ENCODE data around the gene CD302. TPM values are rescaled to one million over a fixed set of nuclear protein-coding genes. Genes with fewer than 3 reads are reported as not detected.

The CD302 gene
- total RNA-seq, 2 donors from 2014 or later: 27.3 to 28.7 TPM

GRCh38 chr2:159799833-159800232 is 1.8 kb upstream of the CD302 start:
- Histone ChIP-seq H3K36me3 (no peaks in the 10 kb centered on the region), H3K4me1 (peaks cover 0 to 22% of the 10 kb centered on the region in 2 donors), H3K4me3 (no peak overlapping the region), H3K9me3 (no peaks in the 10 kb centered on the region), H3K27me3 (no peaks in the 10 kb centered on the region), H3K27ac (no peak overlapping the region)
- DNase-seq (ENCODE audit: low spot score): no peak
- TF ChIP-seq CTCF (IDR thresholded peaks at IDR 0.05): no peak

DNA sequence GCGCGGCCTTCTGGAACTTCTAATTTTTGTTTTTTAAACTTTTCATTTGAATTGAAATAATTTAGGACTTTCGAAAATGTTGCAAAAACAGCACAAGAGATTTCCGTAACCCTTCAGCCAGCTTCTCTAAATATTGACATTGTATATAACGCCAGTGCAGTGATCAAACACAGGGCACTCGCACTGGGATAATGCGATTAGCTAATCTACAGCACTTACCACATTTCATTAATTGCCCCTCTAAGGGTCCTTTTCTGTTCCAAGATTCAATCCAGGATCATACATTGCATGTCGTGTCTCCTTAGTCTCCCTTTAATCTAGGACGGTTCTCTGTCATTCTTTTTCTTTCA is 343 bp upstream of the CD302 start:
- Histone ChIP-seq H3K4me3 (peak overlapping the region; percentile 63 to 74), H3K27me3 (no peaks in the 10 kb centered on the region), H3K4me1 (peaks cover 0 to 27% of the 10 kb centered on the region in 2 donors), H3K9me3 (no peaks in the 10 kb centered on the region), H3K27ac (peak overlapping the region; percentile 60 to 75), H3K36me3 (no peaks in the 10 kb centered on the region)
- no peak for TF ChIP-seq CTCF (IDR thresholded peaks at IDR 0.05)
- no peak for DNase-seq (ENCODE audit: low spot score)

DNA sequence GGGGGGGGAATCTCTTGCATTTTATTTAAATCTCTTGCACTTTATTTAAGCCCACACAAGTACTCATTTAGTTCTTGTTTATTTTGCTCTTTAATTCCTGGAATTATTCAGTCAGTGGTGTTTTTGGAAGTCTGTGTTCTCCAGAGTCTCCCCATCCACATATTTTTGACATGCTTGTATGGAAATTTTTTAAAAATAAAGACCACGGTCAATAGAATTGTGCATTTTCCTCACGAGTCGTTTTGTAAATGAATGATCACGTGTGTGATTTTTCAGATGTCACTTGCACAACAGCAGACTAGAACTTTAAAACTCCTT is 824 bp downstream of the CD302 start:
- peaks cover 0 to 27% of the 10 kb centered on the region in 2 donors for H3K4me1 ChIP-seq
- no peak for TF ChIP-seq CTCF (IDR thresholded peaks at IDR 0.05)
- H3K27ac ChIP-seq: peak overlapping the region; percentile 60 to 75
- H3K9me3 ChIP-seq: no peaks in the 10 kb centered on the region
- H3K36me3 ChIP-seq: no peaks in the 10 kb centered on the region
- peak overlapping the region; percentile 63 to 74 for H3K4me3 ChIP-seq
- no peak for DNase-seq (ENCODE audit: low spot score)
- no peaks in the 10 kb centered on the region for H3K27me3 ChIP-seq

- peaks cover 0 to 27% of the 10 kb centered on the region in 2 donors for H3K4me1 ChIP-seq
Observed at GRCh38 chr2:159795841-159796690, 1.9 kb downstream of the CD302 start.

DNA sequence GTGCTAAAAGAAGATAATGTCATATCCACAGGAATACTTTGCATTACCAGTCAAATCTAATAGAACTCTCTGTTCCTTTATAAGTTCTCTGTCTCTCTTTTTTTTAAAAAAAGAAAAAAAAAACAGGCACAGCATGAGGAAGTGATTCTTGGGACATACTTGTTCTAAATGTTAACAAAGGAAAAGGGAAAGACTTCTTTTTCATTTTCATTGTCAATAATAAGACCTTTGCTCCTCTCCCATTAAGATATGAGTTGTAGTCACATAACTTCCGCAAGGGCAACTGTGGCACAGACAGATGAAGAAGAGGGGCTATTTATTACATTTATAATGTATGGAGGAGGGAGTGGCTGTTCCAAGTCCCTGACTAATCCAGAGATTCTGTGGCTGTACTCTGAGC is 4.7 kb downstream of the CD302 start:
- Histone ChIP-seq H3K9me3 (no peaks in the 10 kb centered on the region), H3K36me3 (no peaks in the 10 kb centered on the region), H3K27ac (no peak overlapping the region), H3K4me3 (no peak overlapping the region), H3K4me1 (peaks cover 0 to 31% of the 10 kb centered on the region in 2 donors), H3K27me3 (no peaks in the 10 kb centered on the region)
- no peak for TF ChIP-seq CTCF (IDR thresholded peaks at IDR 0.05)
- DNase-seq (ENCODE audit: low spot score): no peak

More at GRCh38 chr2:159795841-159796690, 1.9 kb downstream of the CD302 start:
- no peaks in the 10 kb centered on the region for H3K36me3 ChIP-seq
- H3K9me3 ChIP-seq: no peaks in the 10 kb centered on the region
- H3K27ac ChIP-seq: peak overlapping the region in 1 of 2 donors; percentile 60
- no peak for DNase-seq (ENCODE audit: low spot score)
- TF ChIP-seq CTCF (IDR thresholded peaks at IDR 0.05): no peak
- H3K27me3 ChIP-seq: no peaks in the 10 kb centered on the region
- H3K4me3 ChIP-seq: peak overlapping the region in 1 of 2 donors; percentile 74

GRCh38 chr2:159792599-159792998 is 5.4 kb downstream of the CD302 start:
- DNase-seq (ENCODE audit: low spot score): no peak
- Histone ChIP-seq H3K4me1 (peaks cover 0 to 31% of the 10 kb centered on the region in 2 donors), H3K27me3 (no peaks in the 10 kb centered on the region), H3K9me3 (no peaks in the 10 kb centered on the region), H3K4me3 (no peak overlapping the region), H3K27ac (no peak overlapping the region), H3K36me3 (no peaks in the 10 kb centered on the region)
- TF ChIP-seq CTCF (IDR thresholded peaks at IDR 0.05): no peak
